Measurements from ENCODE around the gene USP38. TPM values are rescaled to one million over a fixed set of nuclear protein-coding genes. Genes with fewer than 3 reads are reported as not detected.

USP38 gene
- total RNA-seq, 4 donors from 2014 or later = 63.6 to 142 (median 102) TPM

DNA sequence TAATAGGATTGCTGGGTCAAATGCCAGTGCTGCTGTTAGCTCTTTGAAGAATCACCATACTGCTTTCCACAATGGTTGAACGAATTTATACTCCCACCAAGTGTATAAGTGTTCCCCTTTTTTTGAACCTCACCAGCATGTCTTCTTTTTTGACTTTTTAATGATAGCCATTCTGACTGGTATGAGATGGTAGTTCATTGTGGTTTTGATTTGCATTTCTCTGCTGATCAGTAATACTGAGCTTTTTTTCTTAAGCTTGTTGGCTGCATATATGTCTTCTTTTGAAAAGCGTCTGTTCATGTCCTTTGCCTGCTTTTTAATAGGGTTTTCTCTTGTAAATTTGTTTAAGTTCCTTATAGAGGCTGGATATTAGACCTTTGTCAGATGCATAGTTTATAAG lies 14.8 kb downstream of the USP38 start:
- TF ChIP-seq POLR2A (IDR thresholded peaks at IDR 0.05) = no peak
- TF ChIP-seq, protein P1, sequence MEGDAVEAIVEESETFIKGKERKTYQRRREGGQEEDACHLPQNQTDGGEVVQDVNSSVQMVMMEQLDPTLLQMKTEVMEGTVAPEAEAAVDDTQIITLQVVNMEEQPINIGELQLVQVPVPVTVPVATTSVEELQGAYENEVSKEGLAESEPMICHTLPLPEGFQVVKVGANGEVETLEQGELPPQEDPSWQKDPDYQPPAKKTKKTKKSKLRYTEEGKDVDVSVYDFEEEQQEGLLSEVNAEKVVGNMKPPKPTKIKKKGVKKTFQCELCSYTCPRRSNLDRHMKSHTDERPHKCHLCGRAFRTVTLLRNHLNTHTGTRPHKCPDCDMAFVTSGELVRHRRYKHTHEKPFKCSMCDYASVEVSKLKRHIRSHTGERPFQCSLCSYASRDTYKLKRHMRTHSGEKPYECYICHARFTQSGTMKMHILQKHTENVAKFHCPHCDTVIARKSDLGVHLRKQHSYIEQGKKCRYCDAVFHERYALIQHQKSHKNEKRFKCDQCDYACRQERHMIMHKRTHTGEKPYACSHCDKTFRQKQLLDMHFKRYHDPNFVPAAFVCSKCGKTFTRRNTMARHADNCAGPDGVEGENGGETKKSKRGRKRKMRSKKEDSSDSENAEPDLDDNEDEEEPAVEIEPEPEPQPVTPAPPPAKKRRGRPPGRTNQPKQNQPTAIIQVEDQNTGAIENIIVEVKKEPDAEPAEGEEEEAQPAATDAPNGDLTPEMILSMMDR (IDR thresholded peaks at IDR 0.05 in 4 of 5, conservative IDR thresholded peaks at IDR 0.05 in 1 of 5) = no peak
- Histone ChIP-seq H3K9me3 (no peaks in the 10 kb centered on the region), H3K4me1 (peaks cover 33 to 43% of the 10 kb centered on the region in 2 donors), H3K36me3 (peaks cover 0 to 82% of the 10 kb centered on the region in 2 donors), H3K4me3 (no peak overlapping the region), H3K27ac (no peak overlapping the region), H3K27me3 (no peaks in the 10 kb centered on the region)
- in situ Hi-C loops (cut with MboI; ENCODE audit: low sequenced_read_pairs in 4 of 4) = no loop called here
- intact Hi-C loops (cut with DNase I; ENCODE audit: low total_unique reads) = no loop called here
- DNase-seq (no peak), ATAC-seq (no peak)

DNA sequence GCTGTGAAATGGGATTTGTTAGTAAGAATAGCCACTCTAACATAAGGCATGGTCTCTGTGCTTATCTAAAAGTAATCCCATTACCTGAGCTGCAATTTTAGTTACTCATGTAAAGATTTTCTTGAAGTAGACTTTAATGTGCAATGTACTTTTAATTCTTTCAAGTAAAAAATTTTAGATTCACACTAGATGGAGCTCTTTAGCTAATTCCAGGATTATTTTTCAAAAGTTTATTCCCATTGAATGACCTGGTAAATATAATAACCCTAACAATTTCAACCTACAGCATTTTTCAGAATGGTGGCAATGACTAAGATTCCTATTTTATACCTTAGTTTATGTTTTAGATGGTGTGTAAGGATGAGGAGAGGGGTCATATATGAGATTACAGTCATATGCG lies 18.1 kb downstream of the USP38 start:
- ATAC-seq (no peak), DNase-seq (no peak)
- Histone ChIP-seq H3K27me3 (no peaks in the 10 kb centered on the region), H3K4me1 (peaks cover 38 to 46% of the 10 kb centered on the region in 2 donors), H3K27ac (peak overlapping the region in 2 of 4 donors; percentile 6 to 11), H3K36me3 (peaks cover 0 to 78% of the 10 kb centered on the region in 2 donors), H3K9me3 (no peaks in the 10 kb centered on the region), H3K4me3 (no peak overlapping the region)
- intact Hi-C loops (cut with DNase I; ENCODE audit: low total_unique reads) (loop anchor here (5.0 kb wide), 1 partner anchor 134 kb away; the partner anchor contains the start of gene GAB1), in situ Hi-C loops (cut with MboI; ENCODE audit: low sequenced_read_pairs in 4 of 4) (loop anchor here (10.0 to 25.0 kb wide), 3 partner anchors 272 to 284 kb away; no protein-coding TSS in a partner anchor)
- TF ChIP-seq, protein P1 (IDR thresholded peaks at IDR 0.05 in 4 of 5, conservative IDR thresholded peaks at IDR 0.05 in 1 of 5) = peak in 1 of 5 experiments; percentile 43
- TF ChIP-seq POLR2A (IDR thresholded peaks at IDR 0.05) = no peak

DNA sequence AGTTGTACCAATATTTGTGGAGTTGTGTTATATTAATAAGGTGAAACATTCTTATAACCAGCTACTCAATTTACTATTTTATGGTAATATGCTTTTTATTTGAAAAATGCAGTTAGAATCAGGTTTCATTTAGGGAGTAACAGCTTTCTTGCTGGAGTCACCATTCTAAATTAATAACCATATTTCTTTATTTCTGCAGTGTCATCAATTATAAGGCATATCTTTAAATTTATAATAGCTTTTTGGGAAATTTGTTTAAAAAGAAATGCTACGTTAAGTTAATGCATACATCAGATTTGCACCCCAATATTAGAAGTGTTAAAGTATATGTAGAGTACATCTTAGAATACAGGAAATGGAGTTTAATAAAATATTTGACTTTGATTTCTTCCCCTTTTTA lies 18.9 kb downstream of the USP38 start:
- peak overlapping the region in 2 of 4 donors; percentile 6 to 53 for H3K27ac ChIP-seq
- peaks cover 41 to 46% of the 10 kb centered on the region in 2 donors for H3K4me1 ChIP-seq
- DNase-seq (no peak), ATAC-seq (no peak)
- peaks cover 0 to 74% of the 10 kb centered on the region in 2 donors for H3K36me3 ChIP-seq
- H3K4me3 ChIP-seq = no peak overlapping the region
- TF ChIP-seq, protein P1 (IDR thresholded peaks at IDR 0.05 in 4 of 5, conservative IDR thresholded peaks at IDR 0.05 in 1 of 5) = no peak
- no peak for TF ChIP-seq POLR2A (IDR thresholded peaks at IDR 0.05)
- intact Hi-C loops (cut with DNase I; ENCODE audit: low total_unique reads) (loop anchor here (5.0 kb wide), 1 partner anchor 134 kb away; the partner anchor contains the start of gene GAB1), in situ Hi-C loops (cut with MboI; ENCODE audit: low sequenced_read_pairs in 4 of 4) (loop anchor here (10.0 to 25.0 kb wide), 3 partner anchors 271 to 284 kb away; no protein-coding TSS in a partner anchor)
- H3K9me3 ChIP-seq = no peaks in the 10 kb centered on the region
- no peaks in the 10 kb centered on the region for H3K27me3 ChIP-seq

DNA sequence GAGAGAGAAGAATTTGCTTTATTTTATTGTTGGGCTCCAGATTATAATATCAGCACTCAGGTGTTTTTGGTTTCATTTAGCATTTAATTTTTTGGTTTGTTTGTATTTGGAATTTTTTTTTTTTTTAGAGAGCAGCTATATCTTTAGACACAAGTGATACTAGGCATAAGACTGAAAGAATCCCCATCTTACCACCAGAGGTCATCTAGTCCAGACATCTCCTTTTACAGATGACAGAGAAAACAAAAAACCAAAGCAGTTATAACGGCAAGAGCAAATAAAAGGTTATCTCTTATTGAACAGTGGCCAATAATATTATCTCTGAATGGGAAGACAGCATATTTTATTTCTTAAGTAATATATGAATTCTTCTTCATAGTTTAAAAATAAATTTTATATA lies 22.8 kb downstream of the USP38 start:
- no peaks in the 10 kb centered on the region for H3K9me3 ChIP-seq
- in situ Hi-C loops (cut with MboI; ENCODE audit: low sequenced_read_pairs in 4 of 4) = loop anchor here (10.0 to 25.0 kb wide), 3 partner anchors 267 to 280 kb away; no protein-coding TSS in a partner anchor
- TF ChIP-seq, protein P1 (IDR thresholded peaks at IDR 0.05 in 4 of 5, conservative IDR thresholded peaks at IDR 0.05 in 1 of 5) = peak in 3 of 5 experiments; percentile 16 to 43 (median 33)
- no peak for TF ChIP-seq POLR2A (IDR thresholded peaks at IDR 0.05)
- DNase-seq (no peak), ATAC-seq (peak in 1 of 2 donors; percentile 68)
- H3K4me1 ChIP-seq = peaks cover 34 to 50% of the 10 kb centered on the region in 2 donors
- H3K27ac ChIP-seq = peak overlapping the region in 3 of 4 donors; percentile 6 to 57 (median 53)
- intact Hi-C loops (cut with DNase I; ENCODE audit: low total_unique reads) = loop anchor here (2.0 kb wide), 1 partner anchor 275 kb away; no protein-coding TSS in a partner anchor
- H3K27me3 ChIP-seq = no peaks in the 10 kb centered on the region
- H3K36me3 ChIP-seq = peaks cover 0 to 78% of the 10 kb centered on the region in 2 donors
- no peak overlapping the region for H3K4me3 ChIP-seq

Data from gastrocnemius medialis (tissue), 4 donors.